ENCODE results near the gene MCF2L. TPM values are rescaled to one million over a fixed set of nuclear protein-coding genes. Genes with fewer than 3 reads are reported as not detected.
A peak's percentile ranks its signal among the peaks of the same experiment; 100 is the strongest.

Gene MCF2L
- total RNA-seq, 4 donors from 2014 or later = 62.1 to 186 (median 91.3) TPM

GRCh38 chr13:112929783-112930055 lies 39.3 kb upstream of the MCF2L start:
- no peak for TF ChIP-seq POLR2AphosphoS5 (IDR thresholded peaks at IDR 0.05)
- TF ChIP-seq, protein P1, sequence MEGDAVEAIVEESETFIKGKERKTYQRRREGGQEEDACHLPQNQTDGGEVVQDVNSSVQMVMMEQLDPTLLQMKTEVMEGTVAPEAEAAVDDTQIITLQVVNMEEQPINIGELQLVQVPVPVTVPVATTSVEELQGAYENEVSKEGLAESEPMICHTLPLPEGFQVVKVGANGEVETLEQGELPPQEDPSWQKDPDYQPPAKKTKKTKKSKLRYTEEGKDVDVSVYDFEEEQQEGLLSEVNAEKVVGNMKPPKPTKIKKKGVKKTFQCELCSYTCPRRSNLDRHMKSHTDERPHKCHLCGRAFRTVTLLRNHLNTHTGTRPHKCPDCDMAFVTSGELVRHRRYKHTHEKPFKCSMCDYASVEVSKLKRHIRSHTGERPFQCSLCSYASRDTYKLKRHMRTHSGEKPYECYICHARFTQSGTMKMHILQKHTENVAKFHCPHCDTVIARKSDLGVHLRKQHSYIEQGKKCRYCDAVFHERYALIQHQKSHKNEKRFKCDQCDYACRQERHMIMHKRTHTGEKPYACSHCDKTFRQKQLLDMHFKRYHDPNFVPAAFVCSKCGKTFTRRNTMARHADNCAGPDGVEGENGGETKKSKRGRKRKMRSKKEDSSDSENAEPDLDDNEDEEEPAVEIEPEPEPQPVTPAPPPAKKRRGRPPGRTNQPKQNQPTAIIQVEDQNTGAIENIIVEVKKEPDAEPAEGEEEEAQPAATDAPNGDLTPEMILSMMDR (IDR thresholded peaks at IDR 0.05) = no peak
- H3K27ac ChIP-seq = no peak overlapping the region
- in situ Hi-C loops (cut with MboI; ENCODE audit: low pct_ligation_motif_present in 1 of 4, low pct_unique_long_range_greater_than_20kb in 1 of 4, low sequenced_read_pairs in 3 of 4) (loop anchor here in 3 of 4 donors (25.0 kb wide), 1 partner anchor 458 kb away; no protein-coding TSS in a partner anchor), intact Hi-C loops (cut with DNase I; ENCODE audit: low total_unique reads) (no loop called here)
- no peak for DNase-seq
- H3K9me3 ChIP-seq = no peaks in the 10 kb centered on the region
- H3K36me3 ChIP-seq = no peaks in the 10 kb centered on the region
- 31 to 44% methylated on average over 5 to 8 of the region's 8 CpGs for WGBS, 2 donors (ENCODE audit: low coverage in 1 of 2)
- no peak overlapping the region for H3K4me3 ChIP-seq
- H3K4me1 ChIP-seq = peaks cover 3 to 27% (median 18%) of the 10 kb centered on the region in 4 donors
- peaks cover 22% of the 10 kb centered on the region for H3K27me3 ChIP-seq

- no peak overlapping the region for H3K27ac ChIP-seq
- TF ChIP-seq, protein P1 (IDR thresholded peaks at IDR 0.05) = no peak
- TF ChIP-seq POLR2AphosphoS5 (IDR thresholded peaks at IDR 0.05) (no peak), POLR2A (IDR thresholded peaks at IDR 0.05) (no peak), EP300 (IDR thresholded peaks at IDR 0.05; ENCODE audit: low read depth) (no peak)
- peaks cover 22% of the 10 kb centered on the region for H3K27me3 ChIP-seq
- H3K36me3 ChIP-seq = no peaks in the 10 kb centered on the region
- H3K4me1 ChIP-seq = peaks cover 3 to 27% (median 18%) of the 10 kb centered on the region in 4 donors
- no peak for DNase-seq
- H3K9me3 ChIP-seq = no peaks in the 10 kb centered on the region
- intact Hi-C loops (cut with DNase I; ENCODE audit: low total_unique reads) (no loop called here), in situ Hi-C loops (cut with MboI; ENCODE audit: low pct_ligation_motif_present in 1 of 4, low pct_unique_long_range_greater_than_20kb in 1 of 4, low sequenced_read_pairs in 3 of 4) (loop anchor here in 3 of 4 donors (25.0 kb wide), 1 partner anchor 457 kb away; no protein-coding TSS in a partner anchor)
- H3K4me3 ChIP-seq = no peak overlapping the region
These were observed 38.8 kb upstream of the MCF2L start for GRCh38 chr13:112930192-112930591.

DNA sequence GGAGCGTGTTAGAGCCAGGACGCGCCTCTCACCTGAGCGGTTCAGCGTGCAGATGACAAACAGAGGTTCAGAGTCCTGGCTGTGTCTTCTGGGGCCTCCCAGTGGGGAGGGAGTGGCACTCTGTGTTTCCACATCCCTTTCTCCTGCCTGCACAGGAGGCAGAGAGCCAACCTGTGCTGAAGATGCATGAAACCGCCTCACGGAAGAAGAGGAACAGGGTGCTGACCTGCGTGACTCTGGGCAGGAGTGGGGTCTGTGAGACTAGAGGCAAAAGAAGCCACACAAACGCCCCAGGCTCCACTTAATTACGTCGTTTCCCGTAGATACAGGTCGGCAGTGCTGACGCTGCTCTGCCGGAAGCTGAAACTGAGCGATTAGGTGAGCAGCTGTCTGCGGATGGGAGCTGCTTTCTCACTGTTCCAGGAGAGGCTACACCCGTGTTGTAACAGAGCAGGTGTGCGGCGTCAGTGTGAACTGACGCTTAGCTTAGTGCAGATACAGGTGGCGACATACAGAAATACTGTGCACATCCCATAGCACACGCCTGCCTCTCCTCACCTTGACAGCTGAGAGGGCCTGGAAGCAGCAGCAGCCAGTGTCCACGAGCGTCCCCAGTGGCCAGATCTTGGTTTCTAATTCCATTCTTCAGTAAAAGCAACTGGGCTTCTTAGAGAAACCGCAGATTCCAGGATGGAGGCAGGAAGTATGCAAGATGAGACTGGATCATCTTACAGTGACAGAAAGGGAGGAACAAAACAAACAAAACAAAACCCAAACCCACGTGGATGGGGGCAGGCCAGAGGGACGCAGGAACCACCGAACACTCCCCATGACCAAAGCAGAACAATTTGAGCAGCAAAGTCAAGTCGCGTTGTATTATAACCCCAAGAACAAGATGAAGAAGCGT lies 37.7 kb upstream of the MCF2L start:
- peaks cover 22% of the 10 kb centered on the region for H3K27me3 ChIP-seq
- peaks cover 3 to 27% (median 18%) of the 10 kb centered on the region in 4 donors for H3K4me1 ChIP-seq
- H3K9me3 ChIP-seq = no peaks in the 10 kb centered on the region
- in situ Hi-C loops (cut with MboI; ENCODE audit: low pct_ligation_motif_present in 1 of 4, low pct_unique_long_range_greater_than_20kb in 1 of 4, low sequenced_read_pairs in 3 of 4) = loop anchor here in 3 of 4 donors (25.0 kb wide), 1 partner anchor 456 kb away; no protein-coding TSS in a partner anchor
- no peak for TF ChIP-seq POLR2A (IDR thresholded peaks at IDR 0.05)
- no peak for TF ChIP-seq EP300 (IDR thresholded peaks at IDR 0.05; ENCODE audit: low read depth)
- TF ChIP-seq, protein P1 (IDR thresholded peaks at IDR 0.05) = peak; percentile 52 to 74 (median 58)
- no peak for TF ChIP-seq POLR2AphosphoS5 (IDR thresholded peaks at IDR 0.05)
- H3K4me3 ChIP-seq = peak overlapping the region in 1 of 4 donors; percentile 25
- intact Hi-C loops (cut with DNase I; ENCODE audit: low total_unique reads) = no loop called here
- DNase-seq = peak; percentile 57
- no peaks in the 10 kb centered on the region for H3K36me3 ChIP-seq
- H3K27ac ChIP-seq = peak overlapping the region in 3 of 4 donors; percentile 6 to 38 (median 34)
- 36 to 44% methylated on average over 7 to 32 of the region's 32 CpGs for WGBS, 2 donors (ENCODE audit: low coverage in 1 of 2)

DNA sequence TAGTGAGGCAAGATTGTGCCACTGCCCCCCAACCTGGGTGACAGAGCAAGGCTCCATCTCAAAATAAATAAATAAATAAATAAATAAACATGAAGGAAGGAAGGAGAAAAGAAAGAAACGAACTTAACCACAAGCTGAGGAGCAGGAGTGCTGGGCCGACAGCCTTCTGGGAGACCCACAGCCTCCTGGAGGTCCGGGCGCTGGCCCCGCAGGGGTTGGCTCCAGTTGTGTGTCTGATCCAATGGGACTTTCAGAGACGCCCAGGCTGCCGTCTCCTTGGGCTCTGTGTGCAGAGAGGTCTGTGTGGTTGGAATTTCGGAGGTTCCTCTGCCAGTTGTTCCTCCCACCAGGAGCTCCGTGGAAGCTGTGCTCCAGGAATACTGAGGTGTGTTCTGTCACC lies 36.0 kb upstream of the MCF2L start:
- TF ChIP-seq, protein P1 (IDR thresholded peaks at IDR 0.05) = no peak
- no peak for TF ChIP-seq EP300 (IDR thresholded peaks at IDR 0.05; ENCODE audit: low read depth)
- no peak for TF ChIP-seq POLR2AphosphoS5 (IDR thresholded peaks at IDR 0.05)
- TF ChIP-seq POLR2A (IDR thresholded peaks at IDR 0.05) = no peak
- Histone ChIP-seq H3K27ac (no peak overlapping the region), H3K9me3 (no peaks in the 10 kb centered on the region), H3K36me3 (no peaks in the 10 kb centered on the region), H3K4me3 (no peak overlapping the region), H3K27me3 (peaks cover 18% of the 10 kb centered on the region), H3K4me1 (peaks cover 3 to 27% (median 18%) of the 10 kb centered on the region in 4 donors)
- intact Hi-C loops (cut with DNase I; ENCODE audit: low total_unique reads) = no loop called here
- in situ Hi-C loops (cut with MboI; ENCODE audit: low pct_ligation_motif_present in 1 of 4, low pct_unique_long_range_greater_than_20kb in 1 of 4, low sequenced_read_pairs in 3 of 4) = loop anchor here in 3 of 4 donors (25.0 kb wide), 1 partner anchor 454 kb away; no protein-coding TSS in a partner anchor
- WGBS, 2 donors (ENCODE audit: low coverage in 1 of 2) = 83% methylated on average over 9 of the region's 9 CpGs; no CpG with 5 or more reads in 1 of the 2 donors
- DNase-seq = no peak

All from transverse colon (tissue), 4 donors.